NCI-H187 treated with DMSO at 0.1 percent for 48 hours (cell line): ENCODE results near the gene TOR4A.
"Not testable (repeated sequence)": the region's sequence is repeated elsewhere in the genome, so short reads cannot be mapped to it uniquely, and the experiment has no call there.

Experiments
- DNase-seq: peaks from one replicate; lab custom pipeline; 2025; lab: John Stamatoyannopoulos, UW

The TOR4A gene

GRCh38 chr9:137239541-137240200, 37.9 kb upstream of the TOR4A start:
- not testable (repeated sequence) for DNase-seq

- no peak for DNase-seq
These were observed 37.1 kb upstream of the TOR4A start for GRCh38 chr9:137240318-137240840.

DNA sequence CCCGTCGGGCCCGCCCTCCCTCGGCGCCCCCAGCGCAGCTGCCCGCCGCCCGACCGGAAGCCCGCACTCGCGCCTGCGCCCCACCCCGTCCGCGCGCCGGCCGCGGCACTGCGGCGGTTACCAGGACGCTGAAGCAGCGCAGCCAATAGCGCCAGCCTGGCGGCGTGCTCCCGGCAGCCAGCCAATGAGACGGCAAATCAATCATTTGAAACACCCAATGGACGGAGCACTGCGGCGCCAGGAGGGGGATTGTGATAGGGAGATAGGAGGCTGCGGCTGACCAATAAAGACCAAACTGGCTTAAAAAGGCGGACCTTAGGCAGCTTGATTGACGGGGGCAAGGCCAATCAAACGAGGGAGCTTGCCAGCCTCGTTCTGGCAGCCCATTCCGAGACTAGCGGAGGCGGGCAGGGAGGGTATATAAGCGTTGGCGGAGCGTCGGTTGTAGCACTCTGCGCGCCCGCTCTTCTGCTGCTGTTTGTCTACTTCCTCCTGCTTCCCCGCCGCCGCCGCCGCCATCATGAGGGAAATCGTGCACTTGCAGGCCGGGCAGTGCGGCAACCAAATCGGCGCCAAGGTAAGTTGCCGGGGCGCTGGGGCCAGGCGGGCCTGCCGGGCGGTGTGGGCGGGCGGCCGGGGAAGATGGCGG, 36.6 kb upstream of the TOR4A start, which contains the start of gene TUBB4B:
Gene TUBB4B (plus strand): TSS at position 447 of the 649 bp plus-strand sequence. CDS start 74 bp downstream, at position 521.
- DNase-seq = peak; percentile 87

DNA sequence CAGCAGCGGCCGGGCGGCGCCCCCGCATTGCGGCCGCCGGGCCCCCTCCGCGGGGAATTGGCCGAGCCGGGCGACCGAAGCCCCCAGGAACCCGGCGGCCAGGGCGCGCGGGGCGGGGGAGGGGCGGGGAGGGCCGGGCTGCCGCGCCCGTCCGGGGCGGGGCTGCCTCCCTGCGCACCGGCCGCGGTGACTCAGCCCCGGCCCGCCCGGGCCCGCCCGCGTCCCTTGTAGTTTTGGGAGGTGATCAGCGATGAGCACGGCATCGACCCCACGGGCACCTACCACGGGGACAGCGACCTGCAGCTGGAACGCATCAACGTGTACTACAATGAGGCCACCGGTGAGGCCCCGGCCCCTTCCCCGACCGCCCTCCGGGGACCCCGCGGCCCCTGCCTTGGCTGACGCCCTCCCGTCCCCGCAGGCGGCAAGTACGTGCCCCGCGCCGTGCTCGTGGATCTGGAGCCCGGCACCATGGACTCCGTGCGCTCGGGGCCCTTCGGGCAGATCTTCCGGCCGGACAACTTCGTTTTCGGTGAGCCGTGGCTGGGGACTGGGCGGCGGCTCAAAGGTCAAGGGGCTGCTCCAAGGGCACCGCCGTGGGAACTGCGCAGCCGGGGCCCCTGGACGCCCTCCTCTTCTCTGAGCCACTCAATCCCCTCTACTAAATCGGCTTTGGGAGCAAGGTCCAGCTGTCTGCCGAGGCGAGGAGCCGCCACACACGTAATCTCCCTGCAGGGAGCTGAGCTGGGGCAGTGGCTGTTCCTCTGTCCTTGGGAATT, 35.8 kb upstream of the TOR4A start:
- DNase-seq = no peak

- DNase-seq = no peak
These were observed 35.0 kb upstream of the TOR4A start for GRCh38 chr9:137242269-137243203.

DNA sequence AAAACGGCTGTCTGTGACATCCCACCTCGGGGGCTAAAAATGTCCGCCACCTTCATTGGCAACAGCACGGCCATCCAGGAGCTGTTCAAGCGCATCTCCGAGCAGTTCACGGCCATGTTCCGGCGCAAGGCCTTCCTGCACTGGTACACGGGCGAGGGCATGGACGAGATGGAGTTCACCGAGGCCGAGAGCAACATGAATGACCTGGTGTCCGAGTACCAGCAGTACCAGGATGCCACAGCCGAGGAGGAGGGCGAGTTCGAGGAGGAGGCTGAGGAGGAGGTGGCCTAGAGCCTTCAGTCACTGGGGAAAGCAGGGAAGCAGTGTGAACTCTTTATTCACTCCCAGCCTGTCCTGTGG, 34.3 kb upstream of the TOR4A start:
- DNase-seq = not testable (repeated sequence)

- no peak for DNase-seq
These were observed 33.7 kb upstream of the TOR4A start for GRCh38 chr9:137243626-137244485.

- no peak for DNase-seq
These were observed 32.8 kb upstream of the TOR4A start for GRCh38 chr9:137244486-137245449.

DNA sequence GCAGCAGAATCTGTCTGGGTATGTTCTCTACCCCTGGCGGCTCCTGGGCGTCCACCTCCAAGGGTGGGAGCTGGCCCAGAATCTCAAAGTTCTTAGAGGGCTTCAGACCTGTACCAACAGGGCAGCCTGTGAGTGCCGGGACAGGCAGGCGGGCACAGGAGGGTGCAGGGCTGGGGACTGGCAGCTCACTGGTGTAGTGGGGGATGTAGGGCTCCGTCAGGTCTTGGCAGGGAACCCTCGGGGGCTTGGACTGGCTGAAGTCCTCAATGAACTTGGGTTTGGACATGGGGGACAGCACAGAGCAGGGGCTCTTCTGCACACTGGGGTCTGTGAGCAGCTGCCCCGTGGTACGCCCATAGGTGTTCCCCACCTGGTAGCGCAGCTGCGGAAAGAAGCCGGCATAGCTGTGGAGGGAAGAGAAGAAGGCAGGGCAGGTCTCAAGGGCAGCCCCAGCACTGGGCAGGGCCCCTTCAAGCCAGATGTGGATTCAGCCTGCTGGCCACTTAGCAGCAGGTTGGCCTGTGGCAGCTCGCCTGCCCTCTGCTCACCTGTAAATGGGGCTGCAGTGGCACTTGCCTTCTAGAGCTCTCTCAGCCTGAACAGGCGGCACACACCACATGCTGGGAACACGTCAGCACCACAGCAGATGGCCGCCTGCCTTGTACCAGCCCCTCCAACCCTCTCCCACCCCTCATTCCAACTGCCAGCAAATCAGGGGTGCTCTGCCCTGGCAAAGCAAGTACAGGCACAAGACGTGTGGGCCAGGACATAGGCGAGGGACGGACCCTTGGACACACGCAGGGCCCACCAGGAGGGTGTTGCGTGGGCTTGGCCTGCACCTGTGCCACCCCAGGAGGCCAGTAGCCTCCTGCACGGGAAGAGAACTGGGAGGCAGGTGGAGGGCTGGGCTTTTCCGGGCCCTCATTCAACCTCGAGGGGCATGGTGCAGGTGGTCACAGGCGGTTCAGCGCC, 31.8 kb upstream of the TOR4A start:
- no peak for DNase-seq

- no peak for DNase-seq
These were observed 30.2 kb upstream of the TOR4A start for GRCh38 chr9:137247135-137247915.

DNA sequence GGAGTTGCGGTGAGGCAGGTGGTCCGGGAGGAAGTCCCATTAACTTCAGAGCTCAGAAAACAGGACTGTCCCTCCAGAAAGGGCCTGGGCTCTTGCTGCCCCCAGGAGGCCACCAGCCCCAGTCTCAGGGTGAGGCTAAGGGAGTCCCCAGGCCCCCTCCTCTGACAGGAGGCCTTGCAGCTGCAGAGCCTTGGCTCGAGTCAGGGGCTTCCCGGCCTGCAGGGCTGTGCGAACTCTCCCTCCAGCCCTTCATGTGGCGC, 29.7 kb upstream of the TOR4A start:
- no peak for DNase-seq

- DNase-seq = no peak
These were observed 27.0 kb upstream of the TOR4A start for GRCh38 chr9:137250329-137251193.

GRCh38 chr9:137251194-137251461, 26.4 kb upstream of the TOR4A start, which contains the start of gene STPG3:
Gene STPG3, plus strand, starts transcription at chr9:137251286. Its CDS starts 1 bp downstream, at chr9:137251287.
- DNase-seq = no peak

- no peak for DNase-seq
These were observed 25.8 kb upstream of the TOR4A start for GRCh38 chr9:137251490-137252268.

GRCh38 chr9:137252555-137253506, 24.7 kb upstream of the TOR4A start:
- no peak for DNase-seq
